WI38 (cell line): Measurements from ENCODE around the gene KCNN3.

Experiments used
- H3K4me3 ChIP-seq: 2 replicates; pipeline ENCODE4 v1.5.1; 2011; ENCODE audit warnings: low read depth, mild to moderate bottlenecking, control low read depth, low read length
- TF ChIP-seq, protein P1 (sequence below): IDR thresholded peaks from 2 replicates; pipeline ENCODE4 v1.5.1; 2012; ENCODE audit warnings: low read depth, mild to moderate bottlenecking, control low read depth, low read length

Gene KCNN3

DNA sequence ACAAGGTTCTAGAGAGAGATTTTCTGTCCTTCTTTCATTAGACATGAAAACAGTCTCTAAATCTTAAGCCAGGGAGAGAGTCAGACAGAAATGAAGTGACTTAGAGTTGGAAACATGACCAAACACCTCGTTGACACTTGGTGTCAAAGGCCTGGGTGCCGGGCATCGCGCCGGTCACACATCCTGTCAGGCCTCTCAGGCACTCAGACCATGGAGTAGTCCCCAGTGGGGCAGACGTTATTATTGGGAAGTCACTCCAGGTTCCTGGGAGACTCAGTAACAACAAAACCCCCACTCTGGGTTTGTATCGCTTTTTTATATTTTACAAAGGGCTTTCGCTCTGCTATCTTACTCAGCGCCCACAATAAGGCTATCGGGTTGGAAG, 25.8 kb downstream of the KCNN3 start:
- TF ChIP-seq, protein P1, sequence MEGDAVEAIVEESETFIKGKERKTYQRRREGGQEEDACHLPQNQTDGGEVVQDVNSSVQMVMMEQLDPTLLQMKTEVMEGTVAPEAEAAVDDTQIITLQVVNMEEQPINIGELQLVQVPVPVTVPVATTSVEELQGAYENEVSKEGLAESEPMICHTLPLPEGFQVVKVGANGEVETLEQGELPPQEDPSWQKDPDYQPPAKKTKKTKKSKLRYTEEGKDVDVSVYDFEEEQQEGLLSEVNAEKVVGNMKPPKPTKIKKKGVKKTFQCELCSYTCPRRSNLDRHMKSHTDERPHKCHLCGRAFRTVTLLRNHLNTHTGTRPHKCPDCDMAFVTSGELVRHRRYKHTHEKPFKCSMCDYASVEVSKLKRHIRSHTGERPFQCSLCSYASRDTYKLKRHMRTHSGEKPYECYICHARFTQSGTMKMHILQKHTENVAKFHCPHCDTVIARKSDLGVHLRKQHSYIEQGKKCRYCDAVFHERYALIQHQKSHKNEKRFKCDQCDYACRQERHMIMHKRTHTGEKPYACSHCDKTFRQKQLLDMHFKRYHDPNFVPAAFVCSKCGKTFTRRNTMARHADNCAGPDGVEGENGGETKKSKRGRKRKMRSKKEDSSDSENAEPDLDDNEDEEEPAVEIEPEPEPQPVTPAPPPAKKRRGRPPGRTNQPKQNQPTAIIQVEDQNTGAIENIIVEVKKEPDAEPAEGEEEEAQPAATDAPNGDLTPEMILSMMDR = no peak
- H3K4me3 ChIP-seq = no peak overlapping the region

DNA sequence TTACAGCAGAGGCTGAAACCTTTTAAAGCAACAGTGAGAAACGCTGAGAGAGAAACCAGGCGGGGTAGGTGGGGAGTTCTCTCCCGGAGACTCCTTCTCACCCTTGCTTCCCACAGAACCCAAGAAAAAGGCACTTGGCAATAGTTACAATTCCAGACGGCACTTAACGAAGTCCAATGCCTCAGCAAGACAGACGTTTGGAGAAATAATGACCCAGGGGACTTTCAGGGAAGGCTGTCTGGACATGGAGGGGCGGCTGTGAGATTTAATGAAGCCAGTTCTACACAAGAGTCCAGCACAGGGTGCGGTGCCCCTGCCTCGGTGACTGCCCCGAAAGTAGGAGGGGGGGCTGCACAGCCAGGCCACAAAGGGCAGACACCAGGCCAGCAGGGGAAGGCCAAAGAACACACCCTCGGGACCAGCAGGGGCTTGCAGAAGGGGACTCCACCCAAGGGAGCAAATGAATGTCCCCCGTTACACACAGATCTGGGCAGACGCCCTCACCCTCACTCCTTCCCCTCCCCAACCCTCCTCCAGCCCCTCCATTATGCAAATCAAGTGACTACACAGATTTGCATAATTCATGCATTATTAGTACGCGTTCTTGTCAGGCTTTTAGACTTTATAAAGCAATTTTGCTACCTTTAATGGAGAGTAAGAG, 26.3 kb downstream of the KCNN3 start:
- no peak overlapping the region for H3K4me3 ChIP-seq
- TF ChIP-seq, protein P1 = no peak

DNA sequence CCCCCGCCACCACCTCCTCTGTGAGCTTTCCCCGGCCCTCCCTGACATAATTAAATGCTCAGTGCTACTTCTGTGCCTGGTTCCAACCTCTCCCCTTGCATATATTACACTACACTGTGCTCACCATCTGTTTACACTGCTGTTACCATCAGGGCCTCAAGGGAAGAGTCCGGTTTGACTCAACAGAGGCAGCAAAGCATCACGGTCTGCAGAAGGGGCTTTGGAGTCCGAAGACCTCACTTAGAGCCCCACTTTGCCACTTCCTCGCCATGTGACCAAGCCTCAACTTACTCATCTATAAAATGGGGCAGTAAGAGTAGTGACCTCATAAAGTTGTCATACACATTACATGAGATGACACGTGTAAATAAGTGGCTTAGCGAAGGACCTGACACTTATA, 27.4 kb downstream of the KCNN3 start:
- H3K4me3 ChIP-seq = no peak overlapping the region
- TF ChIP-seq, protein P1 = no peak

DNA sequence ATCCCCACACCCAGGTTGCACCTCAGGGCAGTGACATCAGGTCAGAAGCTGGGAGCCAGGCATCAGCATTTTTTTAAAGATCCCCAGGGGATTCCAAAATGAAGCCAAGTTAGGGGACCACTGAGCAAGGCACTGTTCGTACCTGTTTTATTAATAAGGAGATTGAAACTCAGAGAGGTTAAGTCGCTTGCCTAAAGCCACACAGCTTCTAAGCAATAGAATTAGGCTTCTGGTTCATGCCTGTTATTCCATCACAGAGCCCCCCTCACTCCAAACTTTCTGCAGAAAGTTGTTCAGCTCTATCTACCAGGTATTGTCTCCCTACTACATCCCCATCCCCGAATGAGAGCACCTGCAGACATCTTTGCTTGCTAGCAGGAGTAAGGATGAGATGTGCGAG, 28.7 kb downstream of the KCNN3 start:
- no peak overlapping the region for H3K4me3 ChIP-seq
- TF ChIP-seq, protein P1 = no peak

DNA sequence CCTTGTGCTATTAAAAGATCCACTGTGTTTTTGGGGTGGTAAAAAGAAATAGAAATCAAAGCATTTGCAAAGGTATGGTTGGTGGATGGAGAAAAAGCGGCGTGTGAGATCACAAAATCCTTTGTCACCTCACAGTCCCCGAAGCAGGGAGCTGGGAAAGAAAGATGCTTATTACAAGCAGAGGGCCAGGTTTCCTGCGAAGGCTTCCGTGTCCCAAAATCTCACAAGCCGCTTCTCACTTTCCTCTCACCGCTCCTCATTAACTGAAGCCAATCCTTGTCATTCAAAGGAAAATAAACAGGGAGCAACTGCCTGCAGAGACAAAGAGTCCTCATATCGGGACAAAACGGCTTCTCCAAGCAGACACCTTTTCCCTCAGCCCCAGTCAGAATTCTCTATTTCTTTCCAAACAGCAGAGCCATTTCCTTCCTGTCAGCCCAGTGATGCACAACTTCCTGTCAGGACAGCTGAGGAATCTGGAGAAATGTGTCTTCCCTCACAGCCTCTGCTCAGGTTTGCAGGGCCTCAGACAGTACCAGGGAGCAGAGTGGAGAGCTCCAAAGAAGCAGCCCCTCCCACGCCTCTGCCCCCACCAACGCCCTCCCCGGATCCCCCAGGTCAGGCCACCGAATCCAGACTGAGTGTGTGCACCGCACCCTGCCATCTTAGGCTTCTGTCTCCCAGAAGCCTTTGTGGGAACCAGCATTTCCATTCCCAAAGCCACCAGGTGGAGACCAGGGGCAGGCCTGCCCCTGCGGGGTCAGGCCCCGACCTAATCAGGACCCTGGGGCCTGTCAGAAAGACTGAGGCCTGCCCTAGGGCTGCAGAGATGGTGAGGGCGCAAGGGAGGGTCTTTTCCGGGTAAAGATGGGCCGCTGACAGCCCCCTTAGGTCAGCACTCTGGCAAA, 29.6 kb downstream of the KCNN3 start:
- TF ChIP-seq, protein P1 = no peak
- no peak overlapping the region for H3K4me3 ChIP-seq

DNA sequence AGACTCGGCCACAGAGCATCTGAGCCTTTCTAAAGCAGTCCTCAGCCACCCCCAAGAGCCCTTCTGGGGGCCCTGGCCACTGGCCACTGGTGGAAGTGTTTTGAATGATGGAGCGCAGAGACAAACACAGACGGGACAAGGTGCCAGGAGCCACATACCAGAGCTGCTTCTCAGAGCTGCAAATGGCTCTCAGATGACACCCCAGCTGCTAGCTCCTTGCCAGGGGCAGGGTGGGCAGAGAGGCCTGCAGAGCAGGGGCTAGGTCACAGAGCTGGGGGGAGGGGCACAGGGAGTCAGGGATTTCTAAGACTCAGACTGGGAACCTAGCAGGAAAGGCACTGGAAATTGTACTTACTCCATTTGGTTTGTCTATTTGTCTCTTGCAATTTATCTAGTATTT, 30.4 kb downstream of the KCNN3 start:
- TF ChIP-seq, protein P1 = no peak
- no peak overlapping the region for H3K4me3 ChIP-seq

DNA sequence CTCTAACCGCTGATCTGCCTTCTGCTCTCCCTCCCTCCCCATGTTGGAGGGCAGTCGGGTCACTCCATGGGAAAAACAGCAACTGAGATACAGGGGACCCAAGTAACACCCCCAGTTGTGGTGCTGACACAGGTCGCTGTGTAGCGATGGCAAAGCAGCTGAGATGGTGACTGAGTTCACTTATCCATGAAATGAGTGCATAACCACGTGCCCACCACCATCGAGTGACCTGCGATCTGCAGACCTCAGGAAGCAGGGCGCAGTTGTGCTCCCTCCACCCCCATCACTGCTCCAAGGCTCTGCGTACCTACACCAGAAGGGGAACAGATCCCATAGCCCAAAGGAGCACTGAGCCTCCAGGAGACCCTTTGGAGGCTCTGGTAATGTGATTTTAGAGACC, 31.1 kb downstream of the KCNN3 start:
- TF ChIP-seq, protein P1 = no peak
- no peak overlapping the region for H3K4me3 ChIP-seq
